GM21529 (cell line): ENCODE data around the gene GATA1.
A peak's percentile ranks its signal among the peaks of the same experiment; 100 is the strongest.

Source experiments
- ATAC-seq: cut with Tn5 transposase; IDR thresholded peaks from one replicate; pipeline ENCODE4 v1.9.1; 2021; ENCODE audit not compliant: unreplicated experiment

The GATA1 gene

DNA sequence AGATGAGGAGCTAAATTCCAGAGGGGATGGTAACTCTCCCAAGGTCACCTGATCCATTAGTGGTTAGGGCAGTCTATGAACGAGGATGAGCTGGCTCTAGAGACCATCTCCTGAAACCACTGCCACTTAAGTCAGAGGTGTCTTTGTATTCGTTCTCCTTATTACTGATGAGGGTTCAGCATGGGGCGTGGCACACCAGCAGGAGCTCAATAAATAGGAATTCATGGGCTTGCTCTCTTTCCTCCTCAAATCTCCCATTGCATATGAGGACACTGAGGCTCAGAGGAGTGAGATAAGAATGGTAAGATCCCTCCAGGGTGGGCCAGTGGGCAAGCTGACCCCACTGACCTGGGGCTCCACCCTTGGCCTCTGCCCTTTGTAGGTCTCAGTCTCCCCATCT, 1.7 kb upstream of the GATA1 start:
- ATAC-seq, result no peak

- ATAC-seq, result no peak
Measured at GRCh38 chrX:48785186-48785539, 1.2 kb upstream of the GATA1 start.

DNA sequence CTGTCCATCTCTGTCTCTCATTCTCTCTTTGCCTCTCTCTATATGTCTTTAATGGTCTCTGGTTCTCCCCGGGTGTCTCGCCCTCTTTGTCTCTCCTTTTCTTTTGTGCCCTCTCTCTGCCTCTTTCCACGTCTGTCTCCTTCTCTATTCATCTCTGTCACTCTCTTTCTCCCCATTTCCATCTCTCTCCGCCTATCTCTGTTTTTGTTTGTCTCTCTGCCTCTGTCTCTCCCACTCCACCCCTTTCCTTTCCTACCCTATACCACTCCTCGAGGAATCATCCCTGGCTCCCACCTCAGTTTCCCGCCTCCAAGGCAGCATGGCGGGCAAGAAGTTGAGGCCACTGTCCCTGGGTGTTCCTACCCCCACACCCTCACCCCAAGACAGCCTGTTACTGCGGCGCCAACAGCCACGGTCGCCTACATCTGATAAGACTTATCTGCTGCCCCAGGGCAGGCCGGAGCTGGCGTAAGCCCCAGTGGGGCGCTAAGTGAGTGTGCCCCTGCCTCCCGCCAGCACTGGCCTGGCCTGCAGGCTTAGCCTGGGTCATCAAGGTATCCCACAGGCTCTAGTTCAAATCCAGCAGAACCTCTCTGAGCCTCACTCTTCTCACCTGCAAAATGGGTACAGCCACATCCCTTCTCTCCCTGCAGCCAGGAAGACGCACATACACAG, 713 bp upstream of the GATA1 start:
- no peak for ATAC-seq

DNA sequence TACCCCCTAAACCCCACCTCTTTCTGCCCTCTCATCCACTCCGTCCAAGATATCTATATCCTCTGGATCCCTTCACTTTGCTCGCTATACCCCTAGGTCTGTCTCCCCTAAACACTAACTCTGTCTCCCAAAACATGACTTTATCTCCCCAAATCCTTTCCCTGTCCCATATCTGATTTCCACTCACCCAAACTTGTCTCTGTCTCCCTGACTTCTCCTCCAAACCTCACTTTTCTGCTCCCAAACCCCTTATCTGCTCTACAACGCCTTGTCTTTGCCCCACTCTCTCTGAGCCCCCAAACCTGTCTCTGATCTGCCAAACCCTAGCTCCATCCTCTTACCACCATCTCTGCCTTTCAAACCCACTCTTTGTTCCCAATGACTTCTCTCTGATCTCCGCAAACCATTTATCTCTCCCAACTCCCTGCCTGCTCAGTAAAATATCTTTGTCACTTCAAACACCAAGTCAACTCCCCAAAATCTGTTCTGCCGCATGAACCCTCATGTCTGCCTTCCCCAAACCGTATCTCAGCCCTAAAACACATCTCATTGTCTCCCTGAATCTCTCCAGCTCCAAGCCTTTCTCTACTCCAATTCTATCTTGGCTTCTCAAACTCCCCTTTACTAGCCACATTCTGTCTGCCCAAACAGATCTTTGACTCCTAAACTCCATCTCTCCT, 575 bp downstream of the GATA1 start:
- ATAC-seq, result no peak

- ATAC-seq, result no peak
Measured at GRCh38 chrX:48787505-48788443, 1.4 kb downstream of the GATA1 start.

DNA sequence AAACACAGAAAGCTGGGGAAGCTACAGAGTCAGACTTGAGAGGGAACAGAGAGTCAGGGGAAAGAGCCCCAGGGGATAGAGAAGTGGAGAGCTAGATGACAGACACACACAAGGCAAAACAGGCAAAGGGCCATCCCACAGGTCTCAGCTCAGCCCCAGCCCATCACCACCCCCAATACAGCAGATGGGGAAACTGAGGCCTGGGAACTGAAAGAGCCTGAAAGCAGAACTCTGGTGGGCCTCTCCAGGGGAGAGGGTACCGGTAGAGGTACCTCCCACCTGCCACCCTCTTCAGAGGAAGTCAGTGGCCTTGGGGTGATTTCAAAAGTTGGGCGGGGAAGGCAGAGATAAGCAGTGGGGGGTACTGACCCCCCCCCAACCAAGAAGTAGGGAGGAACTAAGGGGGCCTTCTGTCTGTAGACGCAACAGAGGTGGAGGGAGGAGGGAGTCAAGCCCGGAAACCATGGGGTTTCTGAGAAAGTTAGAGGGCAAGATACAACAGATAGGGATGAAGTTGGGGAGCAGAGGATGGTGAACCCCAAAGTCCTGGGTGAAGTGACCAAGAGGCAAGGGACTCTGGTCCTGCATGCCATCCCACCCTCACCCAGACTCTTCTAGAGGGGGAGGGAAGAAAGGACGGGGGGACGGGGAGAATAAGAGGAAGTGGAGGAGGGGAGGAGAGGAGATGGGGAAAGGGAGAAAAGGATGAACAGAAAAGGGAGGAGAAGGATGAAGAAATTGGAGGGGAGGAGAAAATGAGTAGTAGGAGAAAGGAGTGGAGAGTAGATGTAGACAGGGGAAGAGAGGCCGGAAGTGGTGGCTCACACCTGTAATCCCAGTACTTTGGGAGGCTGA, 3.2 kb downstream of the GATA1 start:
- ATAC-seq, result no peak

DNA sequence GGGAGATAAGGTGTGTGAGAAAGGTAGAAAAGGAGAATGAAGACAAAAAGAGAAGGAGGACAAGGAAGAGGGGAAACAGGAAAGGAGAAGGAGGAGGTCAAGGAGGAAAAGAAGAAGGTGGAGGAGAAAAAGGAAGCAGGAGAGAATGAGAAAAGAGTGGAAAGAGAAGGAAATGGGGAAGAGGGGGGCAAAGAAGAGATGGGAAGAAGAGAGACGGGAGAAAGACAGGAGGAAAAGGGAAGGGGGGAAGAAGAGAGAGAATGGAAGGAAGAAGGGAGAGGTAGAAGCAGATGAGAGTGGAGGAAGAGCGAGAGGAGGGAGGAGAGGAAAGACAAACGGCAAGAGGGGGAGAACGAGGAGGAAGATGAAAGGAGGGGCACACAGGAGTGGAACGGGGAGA, 4.1 kb downstream of the GATA1 start:
- no peak for ATAC-seq

DNA sequence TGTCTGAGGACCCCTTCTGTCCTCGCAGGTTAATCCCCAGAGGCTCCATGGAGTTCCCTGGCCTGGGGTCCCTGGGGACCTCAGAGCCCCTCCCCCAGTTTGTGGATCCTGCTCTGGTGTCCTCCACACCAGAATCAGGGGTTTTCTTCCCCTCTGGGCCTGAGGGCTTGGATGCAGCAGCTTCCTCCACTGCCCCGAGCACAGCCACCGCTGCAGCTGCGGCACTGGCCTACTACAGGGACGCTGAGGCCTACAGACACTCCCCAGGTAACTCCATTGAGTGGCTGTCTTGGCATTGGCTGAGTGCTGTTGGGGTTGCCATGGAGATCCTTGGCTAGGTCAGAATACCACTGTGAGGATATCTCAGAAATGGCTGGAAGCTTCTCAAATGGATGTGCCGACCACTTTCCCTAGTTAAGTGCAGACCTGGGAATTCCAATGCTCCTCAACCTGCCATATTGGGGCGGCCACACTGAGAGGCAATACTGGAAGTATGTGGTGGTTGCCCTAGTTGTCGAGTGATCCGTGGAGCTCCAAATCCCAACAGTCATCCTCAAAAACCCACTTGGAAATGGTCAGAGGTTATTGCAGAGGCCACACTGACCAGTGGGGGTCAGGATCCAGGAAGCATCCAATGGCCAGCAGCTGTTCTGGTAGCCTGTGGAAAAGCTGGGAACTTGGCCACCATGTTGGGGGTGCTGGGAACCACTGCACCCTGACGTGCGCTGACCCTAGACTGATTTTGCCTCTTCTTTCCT, 4.9 kb downstream of the GATA1 start:
- no peak for ATAC-seq

DNA sequence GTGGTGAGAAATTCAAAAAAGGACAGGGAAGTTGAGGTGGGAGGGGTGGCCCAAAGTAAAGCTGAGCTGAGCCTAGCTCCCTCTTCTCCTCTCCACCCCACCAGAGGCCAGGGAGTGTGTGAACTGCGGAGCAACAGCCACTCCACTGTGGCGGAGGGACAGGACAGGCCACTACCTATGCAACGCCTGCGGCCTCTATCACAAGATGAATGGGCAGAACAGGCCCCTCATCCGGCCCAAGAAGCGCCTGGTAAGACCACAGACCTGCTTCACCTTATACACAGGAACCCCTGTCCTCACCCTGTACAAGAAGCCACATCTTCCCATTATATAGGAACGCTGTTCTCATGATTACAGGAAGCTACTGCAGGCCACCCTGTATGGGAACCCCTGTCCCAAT, 5.8 kb downstream of the GATA1 start:
- ATAC-seq, result no peak

- no peak for ATAC-seq
Measured at GRCh38 chrX:48793935-48794334, 7.5 kb downstream of the GATA1 start.

GRCh38 chrX:48794340-48794910, 8.0 kb downstream of the GATA1 start:
- ATAC-seq, result no peak

DNA sequence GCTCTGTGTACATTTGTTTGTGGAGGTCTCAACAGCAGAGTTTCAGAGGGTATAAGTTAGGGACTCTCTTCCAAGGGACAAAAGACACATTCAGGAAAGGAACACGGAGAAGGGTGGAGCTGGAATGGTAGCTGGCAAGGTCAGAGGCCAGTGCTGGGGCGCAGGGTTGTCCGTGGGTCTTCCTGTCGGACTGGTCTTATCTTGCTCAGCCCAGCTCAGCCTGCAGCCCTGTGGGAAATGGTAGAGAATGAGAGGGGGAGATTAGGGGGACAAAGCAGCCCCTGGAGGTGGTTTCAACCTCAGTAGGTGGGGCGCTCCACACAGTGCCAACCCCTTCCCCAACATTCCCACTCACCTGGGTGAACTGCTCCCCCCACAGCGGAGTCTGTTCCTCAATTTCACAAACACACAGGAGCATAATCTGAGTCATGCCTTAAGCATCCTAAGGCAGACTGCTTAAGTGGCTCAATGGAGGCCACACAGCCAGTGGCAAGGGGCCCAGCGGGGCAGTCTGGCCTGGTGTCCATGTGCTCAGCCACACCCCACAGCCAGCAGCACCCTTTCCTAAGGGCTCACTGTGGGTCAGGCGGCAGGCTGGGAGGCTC, 8.6 kb downstream of the GATA1 start:
- no peak for ATAC-seq

DNA sequence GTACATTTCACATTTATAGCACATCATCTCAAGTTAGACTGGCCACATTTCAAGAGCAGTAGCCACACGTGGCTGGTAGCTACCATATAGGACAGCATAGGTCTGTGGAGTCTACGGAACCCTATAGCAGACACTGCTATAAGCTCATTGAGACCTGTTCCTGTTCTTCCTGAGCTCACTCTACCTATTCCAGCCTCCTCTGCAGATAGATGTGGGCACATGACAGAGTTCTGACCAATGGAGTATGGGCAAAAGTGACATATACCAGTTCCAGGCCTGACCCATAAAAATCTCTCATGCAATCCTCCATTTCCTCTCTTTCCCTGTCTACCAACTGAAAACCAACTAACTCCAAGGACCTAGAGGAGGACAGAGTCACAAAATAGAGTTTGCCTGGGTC, 11.9 kb downstream of the GATA1 start:
- ATAC-seq, result no peak

- ATAC-seq, result no peak
Measured at GRCh38 chrX:48800574-48801279, 14.3 kb downstream of the GATA1 start.

DNA sequence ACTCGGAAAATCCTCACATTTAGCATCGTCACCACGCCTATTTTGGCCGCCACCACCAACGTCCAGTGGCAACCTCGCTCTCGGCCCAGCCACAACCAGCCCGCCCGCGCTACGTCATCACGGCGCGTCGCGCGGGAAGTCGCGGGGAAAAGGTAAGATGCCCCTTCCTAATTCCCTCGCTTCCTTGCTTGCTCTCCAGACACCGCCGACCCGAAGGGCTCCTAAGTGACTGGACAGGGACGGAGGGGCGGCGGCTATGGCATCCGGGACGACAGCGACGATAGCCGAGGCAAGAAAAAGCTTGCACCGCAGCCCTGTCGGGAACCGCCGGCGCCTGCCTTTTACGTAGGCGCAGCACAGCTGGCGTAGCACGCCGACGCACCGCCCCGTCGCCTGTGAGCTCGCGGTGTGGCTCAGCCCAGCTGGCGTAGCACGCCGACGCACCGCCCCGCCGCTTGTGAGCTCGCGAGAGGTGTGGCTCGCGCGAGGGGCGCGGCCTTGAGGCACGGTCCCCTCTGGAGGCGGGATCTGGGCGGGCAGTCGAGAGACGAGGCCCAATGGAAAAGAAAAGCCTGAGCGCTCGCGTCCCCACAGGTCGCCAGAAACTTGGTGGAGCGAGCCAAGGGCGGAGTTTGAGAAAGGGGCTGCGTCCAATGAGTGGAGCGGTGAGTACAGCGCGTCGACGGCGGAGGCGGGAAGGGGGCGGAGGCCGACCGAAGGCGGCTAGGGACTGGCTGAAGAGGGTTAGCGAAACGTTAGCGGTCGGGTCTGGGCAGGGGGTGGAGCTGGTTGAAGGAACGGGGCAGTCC, 15.1 kb downstream of the GATA1 start, which contains the start of gene HDAC6:
Gene HDAC6 (plus strand): TSS at position 788 of the 809 bp plus-strand sequence. CDS start 626 bp downstream, outside the sequence.
- peak; percentile 85 for ATAC-seq

DNA sequence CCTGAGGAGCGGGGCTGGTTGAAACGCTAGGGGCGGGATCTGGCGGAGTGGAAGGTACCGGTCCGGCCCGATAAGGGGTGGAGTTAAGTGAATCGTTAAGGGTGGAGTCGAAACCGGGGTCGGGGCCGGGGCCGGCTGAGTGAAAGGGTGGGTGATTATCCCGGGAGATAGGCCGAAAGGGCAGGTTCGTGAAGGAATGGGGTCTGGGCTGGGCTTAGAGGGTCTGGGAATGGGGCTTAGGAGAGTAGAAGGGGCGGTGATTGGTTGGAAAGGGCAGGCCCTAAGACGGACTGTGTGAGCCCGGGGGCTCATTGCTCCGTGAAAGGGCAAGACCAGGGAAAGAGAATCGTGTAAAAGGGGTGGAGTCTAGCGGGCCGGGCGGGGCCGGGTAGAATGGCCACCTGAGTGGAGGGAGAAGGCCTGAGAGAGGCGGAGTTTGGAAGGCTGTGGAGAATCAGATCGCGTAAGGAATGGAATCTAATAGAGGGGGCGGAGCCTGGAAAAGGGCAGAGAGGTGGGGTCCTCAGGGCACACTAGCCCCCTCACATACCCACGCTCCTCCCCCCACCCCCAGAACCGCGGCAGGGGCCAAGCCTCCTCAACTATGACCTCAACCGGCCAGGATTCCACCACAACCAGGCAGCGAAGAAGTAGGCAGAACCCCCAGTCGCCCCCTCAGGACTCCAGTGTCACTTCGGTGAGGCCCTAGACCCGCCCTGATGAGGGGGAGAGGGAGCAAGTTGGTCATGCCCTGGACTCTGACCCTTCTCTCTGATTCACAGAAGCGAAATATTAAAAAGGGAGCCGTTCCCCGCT, 15.9 kb downstream of the GATA1 start:
- peak; percentile 44 for ATAC-seq

GRCh38 chrX:48802905-48803200, 16.5 kb downstream of the GATA1 start:
- ATAC-seq, result no peak
